Measurements from ENCODE around the gene NAB1.

GRCh38 chr2:190599546-190600220 lies 49.2 kb upstream of the NAB1 start:
- TF ChIP-seq, protein P1, sequence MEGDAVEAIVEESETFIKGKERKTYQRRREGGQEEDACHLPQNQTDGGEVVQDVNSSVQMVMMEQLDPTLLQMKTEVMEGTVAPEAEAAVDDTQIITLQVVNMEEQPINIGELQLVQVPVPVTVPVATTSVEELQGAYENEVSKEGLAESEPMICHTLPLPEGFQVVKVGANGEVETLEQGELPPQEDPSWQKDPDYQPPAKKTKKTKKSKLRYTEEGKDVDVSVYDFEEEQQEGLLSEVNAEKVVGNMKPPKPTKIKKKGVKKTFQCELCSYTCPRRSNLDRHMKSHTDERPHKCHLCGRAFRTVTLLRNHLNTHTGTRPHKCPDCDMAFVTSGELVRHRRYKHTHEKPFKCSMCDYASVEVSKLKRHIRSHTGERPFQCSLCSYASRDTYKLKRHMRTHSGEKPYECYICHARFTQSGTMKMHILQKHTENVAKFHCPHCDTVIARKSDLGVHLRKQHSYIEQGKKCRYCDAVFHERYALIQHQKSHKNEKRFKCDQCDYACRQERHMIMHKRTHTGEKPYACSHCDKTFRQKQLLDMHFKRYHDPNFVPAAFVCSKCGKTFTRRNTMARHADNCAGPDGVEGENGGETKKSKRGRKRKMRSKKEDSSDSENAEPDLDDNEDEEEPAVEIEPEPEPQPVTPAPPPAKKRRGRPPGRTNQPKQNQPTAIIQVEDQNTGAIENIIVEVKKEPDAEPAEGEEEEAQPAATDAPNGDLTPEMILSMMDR (IDR thresholded peaks at IDR 0.05; ENCODE audit: insufficient read depth, low read length, poor library complexity, severe bottlenecking), result no peak
- no peak for TF ChIP-seq EZH2phosphoT487 (conservative IDR thresholded peaks at IDR 0.05; ENCODE audit: low read length)
